ENCODE results near the gene DHX35.

DNA sequence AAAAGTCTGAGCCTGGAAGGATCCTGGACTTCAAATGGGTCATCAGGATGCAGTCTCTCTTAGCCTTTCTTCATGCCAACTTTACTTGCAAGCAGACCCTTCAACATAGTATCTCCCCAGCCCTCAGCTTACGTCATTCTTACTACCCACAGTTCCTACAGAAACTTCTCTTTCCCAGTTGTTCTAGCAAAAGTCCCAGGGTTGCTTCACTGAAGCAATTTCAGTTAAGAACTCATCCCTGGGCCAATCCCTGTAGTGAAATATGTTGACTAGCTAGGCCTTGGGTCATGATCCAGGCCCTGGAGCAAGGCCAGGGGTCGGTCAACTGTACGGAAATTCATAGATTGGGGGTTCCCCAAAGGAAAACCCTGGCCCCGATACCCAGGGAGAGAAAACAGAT, 44.5 kb upstream of the DHX35 start:
- TF ChIP-seq, protein P1, sequence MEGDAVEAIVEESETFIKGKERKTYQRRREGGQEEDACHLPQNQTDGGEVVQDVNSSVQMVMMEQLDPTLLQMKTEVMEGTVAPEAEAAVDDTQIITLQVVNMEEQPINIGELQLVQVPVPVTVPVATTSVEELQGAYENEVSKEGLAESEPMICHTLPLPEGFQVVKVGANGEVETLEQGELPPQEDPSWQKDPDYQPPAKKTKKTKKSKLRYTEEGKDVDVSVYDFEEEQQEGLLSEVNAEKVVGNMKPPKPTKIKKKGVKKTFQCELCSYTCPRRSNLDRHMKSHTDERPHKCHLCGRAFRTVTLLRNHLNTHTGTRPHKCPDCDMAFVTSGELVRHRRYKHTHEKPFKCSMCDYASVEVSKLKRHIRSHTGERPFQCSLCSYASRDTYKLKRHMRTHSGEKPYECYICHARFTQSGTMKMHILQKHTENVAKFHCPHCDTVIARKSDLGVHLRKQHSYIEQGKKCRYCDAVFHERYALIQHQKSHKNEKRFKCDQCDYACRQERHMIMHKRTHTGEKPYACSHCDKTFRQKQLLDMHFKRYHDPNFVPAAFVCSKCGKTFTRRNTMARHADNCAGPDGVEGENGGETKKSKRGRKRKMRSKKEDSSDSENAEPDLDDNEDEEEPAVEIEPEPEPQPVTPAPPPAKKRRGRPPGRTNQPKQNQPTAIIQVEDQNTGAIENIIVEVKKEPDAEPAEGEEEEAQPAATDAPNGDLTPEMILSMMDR (conservative IDR thresholded peaks at IDR 0.05; ENCODE audit: low read length), result no peak
- TF ChIP-seq EZH2phosphoT487 (IDR thresholded peaks at IDR 0.05; ENCODE audit: borderline replicate concordance), result no peak

All from Loucy (cell line).